Stimulated activated memory B cell treated with anti-CD40 and anti-IgM and Interleukin-4, amounts not matched to agents 10 μg/mL and 1 μg/mL and 100 μg/mL, for 72 hours (primary cell): Measurements from ENCODE around the gene NPR3.

Experiments used
- ATAC-seq: fragments of 150-1000 bp; cut with Tn5 transposase; 2 replicates; pipeline ENCODE4 v1.10.0; 2021
- H3K27ac Mint-ChIP-seq: one replicate; pipeline ENCODE4 v1.8.0; 2022; ENCODE audit warnings: mild to moderate bottlenecking, mixed read lengths
- H3K27me3 Mint-ChIP-seq: one replicate; pipeline ENCODE4 v1.8.0; 2022; ENCODE audit warnings: mixed read lengths
- H3K36me3 Mint-ChIP-seq: one replicate; pipeline ENCODE4 v1.8.0; 2022; ENCODE audit warnings: mixed read lengths
- H3K4me1 Mint-ChIP-seq: one replicate; pipeline ENCODE4 v1.8.0; 2022; ENCODE audit warnings: mixed read lengths
- H3K4me3 Mint-ChIP-seq: one replicate; pipeline ENCODE4 v1.8.0; 2022; ENCODE audit warnings: mild to moderate bottlenecking, moderate library complexity, mixed read lengths
- H3K9me3 Mint-ChIP-seq: one replicate; pipeline ENCODE4 v1.8.0; 2022; ENCODE audit warnings: mixed read lengths

Gene NPR3, protein sequence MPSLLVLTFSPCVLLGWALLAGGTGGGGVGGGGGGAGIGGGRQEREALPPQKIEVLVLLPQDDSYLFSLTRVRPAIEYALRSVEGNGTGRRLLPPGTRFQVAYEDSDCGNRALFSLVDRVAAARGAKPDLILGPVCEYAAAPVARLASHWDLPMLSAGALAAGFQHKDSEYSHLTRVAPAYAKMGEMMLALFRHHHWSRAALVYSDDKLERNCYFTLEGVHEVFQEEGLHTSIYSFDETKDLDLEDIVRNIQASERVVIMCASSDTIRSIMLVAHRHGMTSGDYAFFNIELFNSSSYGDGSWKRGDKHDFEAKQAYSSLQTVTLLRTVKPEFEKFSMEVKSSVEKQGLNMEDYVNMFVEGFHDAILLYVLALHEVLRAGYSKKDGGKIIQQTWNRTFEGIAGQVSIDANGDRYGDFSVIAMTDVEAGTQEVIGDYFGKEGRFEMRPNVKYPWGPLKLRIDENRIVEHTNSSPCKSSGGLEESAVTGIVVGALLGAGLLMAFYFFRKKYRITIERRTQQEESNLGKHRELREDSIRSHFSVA

DNA sequence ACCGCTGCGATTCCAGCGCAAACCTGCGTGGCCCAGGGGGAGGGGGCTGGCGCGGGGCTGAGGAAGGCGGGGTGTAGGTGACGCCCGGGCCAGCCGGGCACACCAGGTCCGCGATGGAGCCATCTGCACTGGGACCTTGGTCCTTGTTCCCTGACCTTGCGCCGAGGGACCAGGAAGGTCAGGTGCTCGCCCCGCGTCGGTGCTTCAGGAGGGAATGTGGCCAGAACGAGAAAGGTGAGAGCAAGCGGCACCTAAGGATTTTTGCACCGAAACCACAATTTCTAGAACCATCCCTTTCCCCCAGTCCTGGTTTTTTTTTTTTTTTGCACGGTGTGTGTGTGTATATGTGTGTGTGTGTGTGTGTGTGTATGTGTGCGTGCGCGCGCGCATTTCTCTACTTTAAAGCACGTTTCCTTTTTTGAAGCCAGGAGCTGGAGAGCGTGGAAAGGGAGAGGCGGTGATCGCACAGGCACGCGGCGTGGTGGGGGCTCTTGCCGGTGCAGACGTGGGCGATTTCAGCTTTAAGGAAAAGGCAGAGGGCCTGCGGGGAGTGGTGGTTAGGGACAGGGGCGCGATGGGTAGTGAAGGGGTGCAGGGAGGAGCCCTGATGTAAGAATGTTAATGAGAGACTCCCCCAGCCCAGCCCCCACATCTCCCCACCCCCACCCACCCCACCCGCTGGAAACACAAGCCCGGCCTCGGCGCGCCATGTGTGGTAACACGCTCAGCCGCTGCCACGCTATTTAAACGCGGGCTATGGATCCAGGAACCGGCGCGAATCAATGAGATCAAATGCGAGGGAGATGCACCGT is at the start of gene NPR3:
NPR3 (plus strand) TSS at position 772 of the 812 bp plus-strand sequence. CDS start 456 bp downstream, outside the sequence.
- H3K27me3 Mint-ChIP-seq: peaks cover 61% of the 10 kb centered on the region
- H3K36me3 Mint-ChIP-seq: no peaks in the 10 kb centered on the region
- ATAC-seq: no peak
- peak within 1 kb of the TSS; percentile 71 for H3K4me3 Mint-ChIP-seq
- H3K27ac Mint-ChIP-seq: no peak within 1 kb of the TSS
- H3K4me1 Mint-ChIP-seq: peaks cover 33% of the 10 kb centered on the region
- no peaks in the 10 kb centered on the region for H3K9me3 Mint-ChIP-seq

DNA sequence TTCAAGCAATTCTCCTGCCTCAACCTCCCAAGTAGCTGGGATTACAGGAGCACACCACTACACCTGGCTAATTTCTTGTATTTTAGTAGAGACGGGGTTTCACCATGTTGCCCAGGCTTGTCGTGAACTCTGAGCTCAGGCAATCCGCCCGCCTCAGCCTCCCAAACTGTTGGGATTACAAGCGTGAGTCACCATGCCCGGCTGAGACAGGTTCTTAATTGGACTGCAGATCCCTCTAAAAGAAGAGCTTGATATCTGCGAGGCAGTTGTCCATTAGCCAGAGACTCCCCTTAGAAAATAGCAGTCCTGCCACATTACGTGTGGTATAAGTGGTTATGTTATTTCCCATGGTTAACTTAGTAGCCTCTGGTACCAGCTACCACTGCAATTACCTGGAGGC is 46.6 kb upstream of the NPR3 start:
- ATAC-seq: no peak
- Mint-ChIP-seq H3K27ac (no peak overlapping the region), H3K27me3 (peaks cover 37% of the 10 kb centered on the region), H3K9me3 (peaks cover 26% of the 10 kb centered on the region), H3K4me3 (no peak overlapping the region), H3K36me3 (no peaks in the 10 kb centered on the region), H3K4me1 (no peaks in the 10 kb centered on the region)

DNA sequence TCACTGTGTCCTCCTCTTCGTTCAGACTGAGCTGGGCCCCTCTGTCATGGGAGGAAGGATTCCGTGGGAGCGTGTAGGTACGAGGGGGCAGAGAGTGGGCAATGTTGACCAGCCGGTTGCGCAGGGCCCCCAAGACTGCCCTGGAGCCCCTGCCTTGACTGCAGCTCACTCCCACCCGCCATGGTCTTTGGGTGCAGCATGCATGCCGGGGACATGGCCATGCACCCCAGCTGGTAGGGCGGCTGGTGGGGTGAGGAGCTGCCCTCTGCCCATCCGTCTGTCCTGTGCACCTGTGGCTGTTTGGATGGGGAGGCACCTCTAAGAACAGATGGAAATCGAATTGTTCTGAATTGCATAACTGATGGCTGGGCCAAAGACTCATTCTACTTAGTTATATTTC is 42.6 kb upstream of the NPR3 start:
- H3K9me3 Mint-ChIP-seq: peaks cover 16% of the 10 kb centered on the region
- H3K4me3 Mint-ChIP-seq: no peak overlapping the region
- H3K27ac Mint-ChIP-seq: no peak overlapping the region
- no peaks in the 10 kb centered on the region for H3K36me3 Mint-ChIP-seq
- no peak for ATAC-seq
- H3K4me1 Mint-ChIP-seq: no peaks in the 10 kb centered on the region
- peaks cover 27% of the 10 kb centered on the region for H3K27me3 Mint-ChIP-seq

DNA sequence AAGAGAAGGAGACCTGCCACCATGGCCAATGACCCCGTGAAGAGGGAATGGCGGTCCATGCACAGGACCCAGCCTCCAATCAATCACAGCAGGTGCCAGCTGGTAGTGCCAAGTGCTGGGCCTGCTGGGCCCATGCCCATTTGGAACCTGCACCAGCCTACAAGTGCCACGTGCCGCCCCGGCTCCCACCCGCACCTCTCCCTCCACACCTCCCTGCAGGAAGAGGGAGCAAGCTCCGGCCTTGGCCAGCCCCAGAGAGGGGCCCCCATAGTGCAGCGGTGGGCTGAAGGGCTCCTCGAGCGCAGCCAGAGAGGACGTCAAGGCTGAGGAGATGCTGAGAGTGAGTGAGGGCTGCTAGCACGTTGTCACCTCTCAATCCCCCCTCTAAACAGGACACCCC is 37.8 kb upstream of the NPR3 start:
- Mint-ChIP-seq H3K9me3 (peaks cover 8% of the 10 kb centered on the region), H3K36me3 (no peaks in the 10 kb centered on the region), H3K27ac (no peak overlapping the region), H3K27me3 (peaks cover 28% of the 10 kb centered on the region), H3K4me1 (no peaks in the 10 kb centered on the region), H3K4me3 (no peak overlapping the region)
- ATAC-seq: no peak

DNA sequence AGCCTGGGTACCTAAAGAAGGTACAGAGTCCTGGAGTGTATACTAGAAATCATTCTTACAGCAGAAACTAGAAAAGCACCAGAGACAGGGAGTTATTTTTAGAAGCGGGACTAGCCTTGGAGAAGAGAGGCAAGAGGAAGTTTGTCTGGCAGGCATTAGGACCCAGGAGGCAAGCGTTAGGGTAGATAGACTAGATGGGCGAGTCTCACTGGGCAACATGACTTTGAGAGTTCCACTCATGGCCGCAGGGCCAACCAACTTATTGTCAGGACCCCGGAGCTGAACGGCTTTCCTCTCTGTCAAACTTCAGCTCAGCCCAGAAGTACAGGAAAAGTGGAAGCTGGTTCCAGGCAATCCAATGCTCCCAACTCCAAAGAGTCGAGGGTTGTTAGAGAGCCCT is 34.1 kb upstream of the NPR3 start:
- ATAC-seq: no peak
- peaks cover 18% of the 10 kb centered on the region for H3K27me3 Mint-ChIP-seq
- no peaks in the 10 kb centered on the region for H3K4me1 Mint-ChIP-seq
- no peaks in the 10 kb centered on the region for H3K36me3 Mint-ChIP-seq
- peaks cover 4% of the 10 kb centered on the region for H3K9me3 Mint-ChIP-seq
- H3K4me3 Mint-ChIP-seq: no peak overlapping the region
- no peak overlapping the region for H3K27ac Mint-ChIP-seq

DNA sequence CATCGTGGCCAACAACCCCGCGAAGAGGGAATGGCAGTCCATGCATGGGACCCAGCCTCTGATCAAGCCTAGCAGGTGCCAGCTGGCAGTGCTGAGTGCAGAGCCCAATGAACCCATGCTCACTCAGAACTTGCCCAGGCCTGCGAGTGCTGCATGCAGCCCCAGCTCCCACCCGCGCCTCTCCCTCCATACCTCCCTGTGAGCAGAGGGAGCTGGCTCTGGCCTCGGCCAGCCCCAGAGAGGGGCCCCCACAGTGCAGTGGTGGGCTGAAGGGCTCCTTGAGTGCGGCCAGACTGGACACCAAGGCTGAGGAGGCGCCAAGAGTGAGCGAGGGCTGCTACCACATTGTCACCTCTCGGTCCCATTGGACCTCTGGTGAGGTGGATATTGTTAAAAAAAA is 32.6 kb upstream of the NPR3 start:
- peaks cover 18% of the 10 kb centered on the region for H3K27me3 Mint-ChIP-seq
- no peak for ATAC-seq
- no peak overlapping the region for H3K27ac Mint-ChIP-seq

DNA sequence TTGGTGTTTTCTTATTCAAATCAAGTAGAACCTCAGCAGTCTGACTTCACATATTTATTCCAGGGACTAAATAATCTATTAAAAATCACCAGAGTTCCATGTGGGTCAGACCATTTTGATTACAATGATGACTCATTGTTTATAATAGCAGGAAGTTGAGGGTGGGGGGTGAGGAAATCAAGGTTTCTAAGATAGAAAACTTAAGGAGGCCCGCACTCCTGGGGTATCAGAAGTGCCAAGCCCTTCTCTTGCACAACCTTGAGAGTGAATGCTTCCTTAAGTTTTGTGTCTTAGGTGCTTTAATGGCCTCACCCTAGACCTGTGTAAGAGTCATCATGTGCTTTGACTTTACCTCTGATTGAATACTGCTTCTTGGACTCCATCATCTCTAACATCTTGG is 31.9 kb upstream of the NPR3 start:
- no peaks in the 10 kb centered on the region for H3K4me1 Mint-ChIP-seq
- no peak overlapping the region for H3K27ac Mint-ChIP-seq
- no peak overlapping the region for H3K4me3 Mint-ChIP-seq
- peaks cover 18% of the 10 kb centered on the region for H3K27me3 Mint-ChIP-seq
- ATAC-seq: no peak
- H3K9me3 Mint-ChIP-seq: peaks cover 7% of the 10 kb centered on the region
- H3K36me3 Mint-ChIP-seq: no peaks in the 10 kb centered on the region

More for the DNA sequence above, 32.6 kb upstream of the NPR3 start:
- H3K36me3 Mint-ChIP-seq: no peaks in the 10 kb centered on the region
- H3K4me1 Mint-ChIP-seq: no peaks in the 10 kb centered on the region
- peaks cover 1% of the 10 kb centered on the region for H3K9me3 Mint-ChIP-seq
- no peak overlapping the region for H3K4me3 Mint-ChIP-seq

DNA sequence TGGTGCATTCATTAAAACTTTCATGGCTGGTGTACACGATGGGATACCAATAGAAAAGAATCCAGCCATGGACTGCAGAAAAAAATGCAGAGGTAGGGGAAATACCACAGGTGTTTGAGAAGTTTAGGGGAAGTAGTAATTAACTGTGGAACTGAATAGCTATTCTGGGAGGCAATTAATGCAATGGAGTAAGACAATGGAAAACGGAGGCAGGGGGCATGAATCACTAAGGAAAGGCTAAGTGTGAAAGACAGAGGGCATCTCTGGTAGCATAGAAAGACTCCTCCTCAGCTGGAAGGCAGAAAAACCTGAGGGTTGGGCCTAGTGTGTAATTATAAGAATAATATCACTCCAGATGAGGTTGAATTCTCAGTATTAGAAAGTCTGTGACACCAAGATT is 30.9 kb upstream of the NPR3 start:
- Mint-ChIP-seq H3K9me3 (peaks cover 14% of the 10 kb centered on the region), H3K4me1 (no peaks in the 10 kb centered on the region), H3K36me3 (no peaks in the 10 kb centered on the region), H3K4me3 (no peak overlapping the region), H3K27ac (no peak overlapping the region), H3K27me3 (peaks cover 18% of the 10 kb centered on the region)
- ATAC-seq: no peak

DNA sequence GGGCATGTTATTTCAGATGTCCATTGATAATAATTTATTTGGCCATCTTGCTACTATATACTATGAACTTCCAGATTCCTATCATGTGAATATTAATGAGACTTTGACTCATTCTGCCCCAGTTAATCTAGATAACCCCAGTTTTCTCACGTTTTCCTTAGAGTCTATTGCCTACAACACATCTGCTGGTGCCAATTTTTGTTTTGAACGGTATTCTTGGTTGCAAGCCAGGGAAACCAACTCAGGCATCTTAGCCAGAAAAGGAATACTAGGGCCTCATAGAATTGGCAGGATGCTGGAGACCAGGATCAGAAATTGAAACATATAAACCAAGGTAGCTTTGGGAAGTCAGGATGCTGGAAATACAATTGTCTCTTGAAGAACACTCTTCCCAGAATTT is 28.0 kb upstream of the NPR3 start:
- H3K9me3 Mint-ChIP-seq: peaks cover 22% of the 10 kb centered on the region
- no peak overlapping the region for H3K4me3 Mint-ChIP-seq
- H3K27me3 Mint-ChIP-seq: peaks cover 11% of the 10 kb centered on the region
- no peak overlapping the region for H3K27ac Mint-ChIP-seq
- no peaks in the 10 kb centered on the region for H3K36me3 Mint-ChIP-seq
- no peaks in the 10 kb centered on the region for H3K4me1 Mint-ChIP-seq
- no peak for ATAC-seq

DNA sequence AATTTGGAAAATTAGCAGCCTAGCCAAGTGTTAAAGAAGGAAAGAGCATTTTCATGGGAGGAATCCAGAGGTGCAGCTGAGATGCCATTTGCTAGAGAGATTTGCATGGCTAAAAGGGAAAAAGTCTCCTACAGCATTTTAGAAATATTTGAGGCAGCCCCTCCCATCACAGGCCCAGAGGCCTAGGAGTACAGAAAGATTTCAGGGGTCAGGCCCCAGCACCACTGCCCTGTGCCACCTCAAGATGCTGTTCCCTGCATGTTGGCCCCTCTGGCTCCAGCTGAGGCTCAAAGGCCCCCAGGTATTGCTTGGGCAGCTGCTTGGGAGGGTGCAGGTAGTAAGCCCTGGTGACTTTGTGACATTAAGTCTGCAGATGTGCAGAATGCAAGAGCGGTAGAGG is 26.9 kb upstream of the NPR3 start:
- no peak overlapping the region for H3K4me3 Mint-ChIP-seq
- peaks cover 22% of the 10 kb centered on the region for H3K9me3 Mint-ChIP-seq
- no peak overlapping the region for H3K27ac Mint-ChIP-seq
- H3K4me1 Mint-ChIP-seq: no peaks in the 10 kb centered on the region
- H3K27me3 Mint-ChIP-seq: peaks cover 18% of the 10 kb centered on the region
- no peaks in the 10 kb centered on the region for H3K36me3 Mint-ChIP-seq
- no peak for ATAC-seq

DNA sequence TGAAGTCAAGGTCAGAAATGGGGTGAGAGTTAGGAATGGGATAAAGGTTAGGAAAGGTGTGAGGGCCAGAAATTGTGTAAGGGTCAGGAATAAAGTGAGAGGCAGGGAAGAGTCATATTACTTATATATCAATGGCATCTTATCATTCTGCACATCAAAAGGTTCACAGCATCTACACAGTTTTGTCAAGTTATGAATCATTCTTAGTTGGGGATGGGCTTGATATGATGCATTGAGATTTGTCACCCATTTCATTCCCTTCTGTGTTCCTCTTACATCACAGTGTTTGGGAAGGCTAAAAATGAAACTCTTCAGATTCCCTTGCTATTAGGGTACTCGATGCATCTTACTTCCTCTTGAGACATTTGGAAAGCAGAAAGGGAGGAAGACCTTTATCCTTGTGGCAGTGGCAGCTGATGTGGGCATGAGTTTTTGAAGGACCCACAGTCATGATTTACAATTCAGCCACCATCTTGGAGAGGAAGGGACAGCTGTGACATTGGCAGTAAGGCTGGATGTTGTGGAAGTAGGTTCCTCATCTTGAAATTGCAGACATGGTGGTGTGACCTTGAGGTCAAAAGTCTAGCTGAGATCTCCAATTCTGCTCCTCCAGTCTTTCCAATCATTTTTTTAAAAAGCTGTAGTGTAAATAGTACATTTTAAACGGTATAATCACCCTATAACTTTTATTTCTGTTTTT is 24.2 kb upstream of the NPR3 start:
- H3K4me3 Mint-ChIP-seq: no peak overlapping the region
- no peaks in the 10 kb centered on the region for H3K36me3 Mint-ChIP-seq
- peaks cover 22% of the 10 kb centered on the region for H3K9me3 Mint-ChIP-seq
- H3K27me3 Mint-ChIP-seq: peaks cover 21% of the 10 kb centered on the region
- H3K4me1 Mint-ChIP-seq: no peaks in the 10 kb centered on the region
- ATAC-seq: no peak
- no peak overlapping the region for H3K27ac Mint-ChIP-seq

DNA sequence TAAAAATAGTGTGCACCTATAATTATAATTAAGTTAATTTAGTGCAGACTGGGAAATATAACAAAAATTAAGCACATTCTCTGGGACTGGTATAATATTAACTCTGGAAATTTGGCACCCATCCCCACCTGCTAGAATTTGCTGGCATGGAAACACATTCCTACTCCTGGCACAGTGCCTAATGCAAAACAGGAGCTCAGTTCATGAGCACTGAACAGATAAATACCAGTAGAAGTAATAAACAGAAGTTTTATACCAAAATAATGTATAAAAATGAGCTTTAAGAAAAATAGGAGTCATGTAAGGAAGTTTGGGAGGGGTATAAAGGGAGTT is 23.7 kb upstream of the NPR3 start:
- H3K36me3 Mint-ChIP-seq: no peaks in the 10 kb centered on the region
- H3K27ac Mint-ChIP-seq: no peak overlapping the region
- no peak overlapping the region for H3K4me3 Mint-ChIP-seq
- peaks cover 21% of the 10 kb centered on the region for H3K27me3 Mint-ChIP-seq
- H3K9me3 Mint-ChIP-seq: peaks cover 22% of the 10 kb centered on the region
- no peaks in the 10 kb centered on the region for H3K4me1 Mint-ChIP-seq
- no peak for ATAC-seq

DNA sequence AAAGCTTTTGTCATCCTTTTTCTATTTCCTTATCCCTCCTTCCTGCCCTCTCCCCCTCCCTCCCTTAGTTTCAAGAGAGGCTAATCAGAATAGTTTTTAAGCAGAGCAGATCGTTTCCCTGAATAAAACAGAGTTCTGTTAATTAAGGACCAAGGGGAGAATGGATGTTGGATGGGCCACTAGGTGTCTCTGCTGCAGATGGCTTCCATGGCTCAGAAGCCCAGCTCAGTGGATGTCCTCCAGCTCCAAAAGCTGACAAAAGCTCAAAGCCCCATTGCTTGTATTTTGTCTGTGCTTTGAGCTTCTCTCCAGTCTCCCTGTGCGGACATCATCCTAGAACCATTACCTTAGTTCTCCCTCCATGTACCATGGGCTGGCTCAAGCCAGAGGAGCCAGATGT is 21.0 kb upstream of the NPR3 start:
- Mint-ChIP-seq H3K36me3 (no peaks in the 10 kb centered on the region), H3K4me3 (no peak overlapping the region), H3K27ac (no peak overlapping the region), H3K27me3 (peaks cover 26% of the 10 kb centered on the region), H3K9me3 (peaks cover 8% of the 10 kb centered on the region), H3K4me1 (no peaks in the 10 kb centered on the region)
- no peak for ATAC-seq

DNA sequence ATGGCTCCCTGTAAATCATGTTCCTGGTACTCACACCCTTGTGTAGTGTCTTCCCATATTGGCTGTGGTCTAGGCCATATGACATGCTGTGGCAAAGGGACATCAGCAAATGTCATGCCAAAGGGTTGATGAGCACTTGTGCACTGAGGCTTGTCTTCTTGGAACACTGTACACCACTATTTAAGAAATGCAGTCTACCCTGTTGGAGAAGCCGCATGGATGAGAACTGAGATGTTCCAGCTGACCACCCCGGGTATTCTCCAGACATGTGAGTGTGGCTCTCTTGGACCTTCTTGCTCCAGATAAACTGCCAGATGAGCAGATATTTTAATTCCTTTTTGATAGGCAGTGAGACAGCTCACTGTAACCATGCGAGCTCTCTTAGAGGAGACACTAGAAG is 20.5 kb upstream of the NPR3 start:
- peaks cover 7% of the 10 kb centered on the region for H3K9me3 Mint-ChIP-seq
- H3K27ac Mint-ChIP-seq: no peak overlapping the region
- no peaks in the 10 kb centered on the region for H3K36me3 Mint-ChIP-seq
- peaks cover 27% of the 10 kb centered on the region for H3K27me3 Mint-ChIP-seq
- H3K4me1 Mint-ChIP-seq: no peaks in the 10 kb centered on the region
- H3K4me3 Mint-ChIP-seq: no peak overlapping the region
- no peak for ATAC-seq

DNA sequence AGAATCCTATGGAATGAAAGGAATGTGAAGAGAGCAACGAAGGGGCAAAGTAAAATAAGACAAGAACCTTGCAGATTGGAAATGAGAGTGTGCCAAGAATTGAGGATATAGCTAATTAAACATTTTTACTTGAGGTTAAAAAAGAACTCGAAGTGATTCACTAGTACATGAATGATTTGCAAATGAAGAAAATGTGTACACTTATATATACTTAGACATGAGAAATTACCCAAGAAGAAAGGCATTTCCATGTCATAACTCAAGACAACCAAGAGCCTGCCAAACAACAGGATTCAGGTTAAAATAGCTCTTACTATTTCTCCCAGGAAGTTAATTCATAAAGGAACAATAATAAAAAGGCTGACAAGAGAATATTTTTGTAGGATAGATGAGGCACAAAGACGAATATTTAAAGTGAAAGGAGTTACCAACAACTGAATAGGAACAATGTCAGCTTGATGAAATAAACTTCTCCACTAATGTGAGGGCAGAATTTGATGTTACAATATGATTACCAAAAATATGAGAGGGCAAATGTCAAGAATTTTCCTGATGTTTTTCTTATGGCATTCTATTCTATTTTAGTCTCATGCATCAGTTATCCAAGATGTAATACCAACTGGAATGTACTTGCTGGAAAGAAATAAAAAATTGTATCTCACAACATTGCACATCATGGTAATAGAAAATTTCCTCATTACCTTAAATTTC is 18.9 kb upstream of the NPR3 start:
- Mint-ChIP-seq H3K9me3 (peaks cover 5% of the 10 kb centered on the region), H3K27ac (no peak overlapping the region), H3K4me3 (no peak overlapping the region), H3K4me1 (no peaks in the 10 kb centered on the region), H3K27me3 (peaks cover 17% of the 10 kb centered on the region), H3K36me3 (no peaks in the 10 kb centered on the region)
- no peak for ATAC-seq
